DND-41 (cell line): ENCODE results near the gene EPB41L5.

Experiments
- ATAC-seq: fragments of 200-7000 bp; cut with Tn5 transposase; 3 replicates; pipeline ENCODE4 v1.9.1; 2021; ENCODE audit warnings: low read depth; ENCODE audit not compliant: insufficient read depth
- DNase-seq: peaks from one replicate; pipeline ENCODE4 v3.0.0-alpha.2; 2020
- H2AFZ ChIP-seq: 2 replicates; pipeline ENCODE4 v1.6.0; 2012; ENCODE audit warnings: low read depth, low read length
- H3K27ac ChIP-seq: 2 replicates; pipeline ENCODE4 v1.5.1; 2012; ENCODE audit warnings: low read length, inconsistent platforms
- H3K27me3 ChIP-seq: fragments of 200-600 bp; sonication (generic); 2 replicates; pipeline ENCODE4 v1.6.0; 2012; ENCODE audit warnings: low read length, mild to moderate bottlenecking, inconsistent platforms; ENCODE audit not compliant: insufficient read depth, poor library complexity
- H3K36me3 ChIP-seq: 2 replicates; pipeline ENCODE4 v1.5.1; 2012; ENCODE audit warnings: low read length, inconsistent platforms; ENCODE audit not compliant: insufficient read depth
- H3K4me1 ChIP-seq: 2 replicates; pipeline ENCODE4 v1.5.1; 2012; ENCODE audit warnings: mild to moderate bottlenecking, low read length; ENCODE audit not compliant: insufficient read depth
- H3K4me2 ChIP-seq: 2 replicates; pipeline ENCODE4 v1.6.0; 2012; ENCODE audit warnings: mild to moderate bottlenecking, moderate library complexity, low read length, inconsistent platforms; ENCODE audit not compliant: insufficient read depth
- H3K4me3 ChIP-seq, 2 experiments: fragments of 200-600 bp in 1 of 2; shearing (Covaris generic) in 1 of 2; 2 replicates each; pipeline ENCODE4 v1.5.1; 2012 to 2016; ENCODE audit warnings: inconsistent platforms in 2 of 2, low read length in 2 of 2, mild to moderate bottlenecking in 2 of 2, low read depth in 1 of 2, moderate library complexity in 1 of 2
- H3K79me2 ChIP-seq: 2 replicates; pipeline ENCODE4 v1.6.0; 2012; ENCODE audit warnings: low read length, inconsistent platforms; ENCODE audit not compliant: insufficient read depth
- H3K9ac ChIP-seq: 2 replicates; pipeline ENCODE4 v1.6.0; 2012; ENCODE audit warnings: low read depth, mild to moderate bottlenecking, inconsistent platforms, low read length, moderate library complexity
- H3K9me3 ChIP-seq: 2 replicates; pipeline ENCODE4 v1.5.1; 2012; ENCODE audit warnings: low read length, moderate library complexity, mild to moderate bottlenecking, inconsistent platforms; ENCODE audit not compliant: insufficient read depth, severe bottlenecking
- H4K20me1 ChIP-seq: 2 replicates; pipeline ENCODE4 v1.6.0; 2012; ENCODE audit warnings: low read length; ENCODE audit not compliant: insufficient read depth
- CTCF ChIP-seq: IDR thresholded peaks from 2 replicates; pipeline ENCODE4 v1.5.1; 2012; ENCODE audit warnings: borderline replicate concordance, low read length, moderate library complexity, mild to moderate bottlenecking; ENCODE audit not compliant: poor library complexity, severe bottlenecking; ENCODE audit errors: extremely low read depth
- EZH2 ChIP-seq: IDR thresholded peaks from 3 replicates; pipeline ENCODE4 v1.6.1; 2012; ENCODE audit warnings: borderline replicate concordance, low read depth, mild to moderate bottlenecking, moderate library complexity, low read length, inconsistent platforms; ENCODE audit not compliant: severe bottlenecking

Gene EPB41L5

GRCh38 chr2:120142528-120143219, 129.8 kb downstream of the EPB41L5 start:
- no peaks in the 10 kb centered on the region; the same call in 1 of the 2 replicates for H3K36me3 ChIP-seq
- H3K27ac ChIP-seq, result no peak overlapping the region
- no peaks in the 10 kb centered on the region for H3K9me3 ChIP-seq
- no peak for ATAC-seq
- no peak overlapping the region for H3K4me3 ChIP-seq
- TF ChIP-seq EZH2, result no peak
- no peak for TF ChIP-seq CTCF
- no peak for DNase-seq
- no peak overlapping the region for H2AFZ ChIP-seq
- H3K4me1 ChIP-seq, result no peaks in the 10 kb centered on the region
- H4K20me1 ChIP-seq, result no peaks in the 10 kb centered on the region
- no peaks in the 10 kb centered on the region for H3K79me2 ChIP-seq
- no peak overlapping the region for H3K9ac ChIP-seq
- H3K4me2 ChIP-seq, result no peak overlapping the region
- no peaks in the 10 kb centered on the region for H3K27me3 ChIP-seq

GRCh38 chr2:120148229-120148628, 135.4 kb downstream of the EPB41L5 start:
- Histone ChIP-seq H3K4me3 (no peak overlapping the region), H3K4me1 (no peaks in the 10 kb centered on the region), H3K9me3 (peaks cover 4% of the 10 kb centered on the region), H2AFZ (no peak overlapping the region), H3K27me3 (no peaks in the 10 kb centered on the region), H3K79me2 (no peaks in the 10 kb centered on the region), H3K4me2 (no peak overlapping the region), H3K27ac (no peak overlapping the region), H4K20me1 (no peaks in the 10 kb centered on the region), H3K36me3 (peaks cover 14% of the 10 kb centered on the region; the same call in 1 of the 2 replicates), H3K9ac (no peak overlapping the region)
- ATAC-seq, result no peak
- TF ChIP-seq EZH2 (no peak), CTCF (no peak)
- no peak for DNase-seq

GRCh38 chr2:120148669-120149068, 135.8 kb downstream of the EPB41L5 start:
- Histone ChIP-seq H3K79me2 (no peaks in the 10 kb centered on the region), H3K9me3 (peaks cover 4% of the 10 kb centered on the region), H3K4me1 (no peaks in the 10 kb centered on the region), H3K4me2 (no peak overlapping the region), H3K9ac (no peak overlapping the region), H3K4me3 (no peak overlapping the region), H3K27ac (no peak overlapping the region), H3K36me3 (peaks cover 16% of the 10 kb centered on the region; the same call in 1 of the 2 replicates), H2AFZ (no peak overlapping the region), H3K27me3 (no peaks in the 10 kb centered on the region), H4K20me1 (no peaks in the 10 kb centered on the region)
- TF ChIP-seq CTCF (no peak), EZH2 (no peak)
- no peak for DNase-seq
- ATAC-seq, result no peak

- no peak for DNase-seq
- peaks cover 4% of the 10 kb centered on the region for H3K9me3 ChIP-seq
- no peaks in the 10 kb centered on the region for H4K20me1 ChIP-seq
- TF ChIP-seq CTCF (no peak), EZH2 (no peak)
- no peak overlapping the region for H3K4me3 ChIP-seq
- no peak overlapping the region for H3K27ac ChIP-seq
- H3K27me3 ChIP-seq, result no peaks in the 10 kb centered on the region
- H3K4me2 ChIP-seq, result no peak overlapping the region
- no peaks in the 10 kb centered on the region for H3K4me1 ChIP-seq
- H3K9ac ChIP-seq, result no peak overlapping the region
- H2AFZ ChIP-seq, result no peak overlapping the region
- H3K36me3 ChIP-seq, result peaks cover 18% of the 10 kb centered on the region; the same call in 1 of the 2 replicates
- ATAC-seq, result no peak
- no peaks in the 10 kb centered on the region for H3K79me2 ChIP-seq
These were observed 136.5 kb downstream of the EPB41L5 start for GRCh38 chr2:120149406-120149805.
